ENCODE measurements around the gene CDC14A.

- TF ChIP-seq, protein P1, sequence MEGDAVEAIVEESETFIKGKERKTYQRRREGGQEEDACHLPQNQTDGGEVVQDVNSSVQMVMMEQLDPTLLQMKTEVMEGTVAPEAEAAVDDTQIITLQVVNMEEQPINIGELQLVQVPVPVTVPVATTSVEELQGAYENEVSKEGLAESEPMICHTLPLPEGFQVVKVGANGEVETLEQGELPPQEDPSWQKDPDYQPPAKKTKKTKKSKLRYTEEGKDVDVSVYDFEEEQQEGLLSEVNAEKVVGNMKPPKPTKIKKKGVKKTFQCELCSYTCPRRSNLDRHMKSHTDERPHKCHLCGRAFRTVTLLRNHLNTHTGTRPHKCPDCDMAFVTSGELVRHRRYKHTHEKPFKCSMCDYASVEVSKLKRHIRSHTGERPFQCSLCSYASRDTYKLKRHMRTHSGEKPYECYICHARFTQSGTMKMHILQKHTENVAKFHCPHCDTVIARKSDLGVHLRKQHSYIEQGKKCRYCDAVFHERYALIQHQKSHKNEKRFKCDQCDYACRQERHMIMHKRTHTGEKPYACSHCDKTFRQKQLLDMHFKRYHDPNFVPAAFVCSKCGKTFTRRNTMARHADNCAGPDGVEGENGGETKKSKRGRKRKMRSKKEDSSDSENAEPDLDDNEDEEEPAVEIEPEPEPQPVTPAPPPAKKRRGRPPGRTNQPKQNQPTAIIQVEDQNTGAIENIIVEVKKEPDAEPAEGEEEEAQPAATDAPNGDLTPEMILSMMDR (IDR thresholded peaks at IDR 0.05): no peak
- no peak for TF ChIP-seq POLR2A (IDR thresholded peaks at IDR 0.05)
Observed at GRCh38 chr1:100517515-100517914, 165.2 kb downstream of the CDC14A start.

Data from body of pancreas (tissue), 4 donors.